Vagina (tissue), 2 donors: Measurements from ENCODE around the gene BRPF1.
A peak's percentile ranks its signal among the peaks of the same experiment; 100 is the strongest.

Source experiments
- POLR2A ChIP-seq, 2 donors: fragments of 450-650 bp; IDR thresholded peaks; one replicate each; pipeline ENCODE4 v1.6.1; 2017; ENCODE audit warnings: antibody characterized with exemption in 2 of 2, mild to moderate bottlenecking in 2 of 2, moderate library complexity in 2 of 2
- POLR2AphosphoS5 ChIP-seq, 2 donors: sonication (generic); formaldehyde crosslinking; IDR thresholded peaks; one replicate each; pipeline ENCODE4 v1.9.0; 2017; ENCODE audit warnings: antibody characterized with exemption in 2 of 2, mild to moderate bottlenecking in 2 of 2, low read depth in 1 of 2; ENCODE audit not compliant: insufficient read depth in 1 of 2
- TF ChIP-seq, protein P1 (sequence below), 3 experiments: fragments of 450-650 bp in 2 of 3; fragments of 200-600 bp in 1 of 3; sonication (generic) in 1 of 3; IDR thresholded peaks; one replicate each; pipeline ENCODE4 v1.5.1; 2017 to 2019; ENCODE audit warnings: antibody characterized with exemption in 3 of 3, mild to moderate bottlenecking in 2 of 3, moderate library complexity in 2 of 3

DNA sequence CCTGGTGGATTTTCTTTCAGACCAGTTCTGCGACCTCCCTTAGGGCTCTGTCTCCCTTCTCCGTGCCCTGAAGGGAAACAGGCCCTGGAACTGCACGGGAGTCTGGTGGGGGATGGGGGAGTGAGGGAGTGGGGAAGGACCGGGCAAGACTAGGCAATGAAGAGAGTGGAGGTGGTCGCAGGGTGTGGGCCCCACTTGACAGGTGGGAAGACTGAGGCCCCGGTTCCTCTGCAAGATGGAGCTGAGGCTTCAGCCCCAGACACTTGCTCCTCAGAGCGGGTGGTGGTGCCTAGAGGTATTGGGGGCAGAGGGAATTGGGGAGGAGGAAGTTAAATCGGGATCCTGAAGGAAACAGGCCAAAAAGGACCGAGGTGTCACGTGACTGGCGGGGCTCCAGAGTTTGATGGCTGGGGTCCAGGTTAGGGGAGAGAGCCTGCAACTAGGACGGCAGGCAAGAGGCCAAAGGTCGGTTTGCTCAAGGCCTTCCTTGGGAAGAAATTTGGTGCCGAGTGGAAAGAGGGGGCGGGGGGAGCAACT is 38.8 kb downstream of the BRPF1 start:
- no peak for TF ChIP-seq POLR2A (IDR thresholded peaks at IDR 0.05)
- TF ChIP-seq, protein P1, sequence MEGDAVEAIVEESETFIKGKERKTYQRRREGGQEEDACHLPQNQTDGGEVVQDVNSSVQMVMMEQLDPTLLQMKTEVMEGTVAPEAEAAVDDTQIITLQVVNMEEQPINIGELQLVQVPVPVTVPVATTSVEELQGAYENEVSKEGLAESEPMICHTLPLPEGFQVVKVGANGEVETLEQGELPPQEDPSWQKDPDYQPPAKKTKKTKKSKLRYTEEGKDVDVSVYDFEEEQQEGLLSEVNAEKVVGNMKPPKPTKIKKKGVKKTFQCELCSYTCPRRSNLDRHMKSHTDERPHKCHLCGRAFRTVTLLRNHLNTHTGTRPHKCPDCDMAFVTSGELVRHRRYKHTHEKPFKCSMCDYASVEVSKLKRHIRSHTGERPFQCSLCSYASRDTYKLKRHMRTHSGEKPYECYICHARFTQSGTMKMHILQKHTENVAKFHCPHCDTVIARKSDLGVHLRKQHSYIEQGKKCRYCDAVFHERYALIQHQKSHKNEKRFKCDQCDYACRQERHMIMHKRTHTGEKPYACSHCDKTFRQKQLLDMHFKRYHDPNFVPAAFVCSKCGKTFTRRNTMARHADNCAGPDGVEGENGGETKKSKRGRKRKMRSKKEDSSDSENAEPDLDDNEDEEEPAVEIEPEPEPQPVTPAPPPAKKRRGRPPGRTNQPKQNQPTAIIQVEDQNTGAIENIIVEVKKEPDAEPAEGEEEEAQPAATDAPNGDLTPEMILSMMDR (IDR thresholded peaks at IDR 0.05), result no peak
- peak in 1 of 2 donors; percentile 4 for TF ChIP-seq POLR2AphosphoS5 (IDR thresholded peaks at IDR 0.05; ENCODE audit: insufficient read depth in 1 of 2, low read depth in 1 of 2)
